GM18867 (cell line): ENCODE data around the gene KRT8.
"Not testable (repeated sequence)": the region's sequence is repeated elsewhere in the genome, so short reads cannot be mapped to it uniquely, and the experiment has no call there.

ENCODE experiments used
- ATAC-seq: cut with Tn5 transposase; IDR thresholded peaks from one replicate; pipeline ENCODE4 v1.9.1; 2021; ENCODE audit warnings: mild to moderate bottlenecking, moderate library complexity; ENCODE audit not compliant: unreplicated experiment

KRT8 gene

DNA sequence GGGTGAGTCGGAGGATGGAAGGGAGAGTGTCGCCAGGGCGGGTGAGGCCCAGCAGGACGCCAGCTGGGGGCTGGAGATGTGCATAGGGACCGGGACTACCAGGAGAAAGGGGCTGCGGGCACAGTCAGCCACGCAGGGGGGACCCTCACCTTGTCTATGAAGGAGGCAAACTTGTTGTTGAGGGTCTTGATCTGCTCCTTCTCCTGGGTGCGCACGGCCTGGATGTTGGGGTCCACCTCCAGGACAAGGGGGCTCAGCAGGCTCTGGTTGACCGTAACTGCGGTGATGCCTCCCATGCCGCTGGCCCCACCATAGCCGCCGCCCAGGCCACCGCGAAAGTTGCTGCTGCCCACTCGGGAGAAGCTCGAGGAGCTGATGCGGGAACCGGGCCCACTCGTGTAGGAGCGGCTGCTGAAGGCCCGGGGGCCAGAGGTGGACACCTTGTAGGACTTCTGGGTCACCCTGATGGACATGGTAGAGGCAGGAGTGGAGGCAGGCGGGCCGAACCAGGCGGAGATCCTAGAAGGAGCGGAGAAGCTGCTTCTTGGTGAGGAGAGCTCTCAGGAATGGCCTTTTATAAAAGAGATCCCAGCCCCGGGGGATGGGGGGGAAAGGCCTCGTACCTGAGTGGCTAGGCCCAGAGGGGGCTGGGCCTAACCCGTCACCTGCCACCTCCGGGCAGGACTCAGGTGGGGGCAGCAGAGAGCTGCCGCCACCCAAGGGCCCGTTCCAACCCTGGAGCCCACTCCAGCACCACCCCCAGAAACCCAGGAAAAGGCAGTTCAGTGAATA lies at the start of gene KRT8:
TSS of gene KRT8 (minus strand) at position 568 of the 792 bp plus-strand sequence. CDS start at position 473, 95 bp downstream.
- not testable (repeated sequence) for ATAC-seq

GRCh38 chr12:52953181-52953841 lies 48.4 kb upstream of the KRT8 start:
- no peak for ATAC-seq

GRCh38 chr12:52952076-52952801 lies 47.4 kb upstream of the KRT8 start:
- no peak for ATAC-seq

- no peak for ATAC-seq
Observed at GRCh38 chr12:52951640-52952039, 46.8 kb upstream of the KRT8 start.

- ATAC-seq = no peak
Observed at GRCh38 chr12:52951126-52951525, 46.2 kb upstream of the KRT8 start.

DNA sequence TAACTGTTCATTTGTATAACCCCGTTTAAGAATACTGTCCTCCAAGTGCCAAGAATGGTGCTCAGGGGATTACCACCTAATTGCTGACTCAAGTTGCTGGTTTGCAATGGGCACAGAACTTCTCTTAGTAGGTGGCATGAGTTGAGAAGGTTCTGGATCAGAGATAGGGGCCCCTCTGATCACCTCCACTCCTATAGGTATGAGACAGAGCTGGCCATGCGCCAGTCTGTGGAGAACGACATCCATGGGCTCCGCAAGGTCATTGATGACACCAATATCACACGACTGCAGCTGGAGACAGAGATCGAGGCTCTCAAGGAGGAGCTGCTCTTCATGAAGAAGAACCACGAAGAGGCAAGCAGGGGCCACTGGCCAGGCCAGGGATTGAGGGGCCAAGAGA lies 45.7 kb upstream of the KRT8 start:
- ATAC-seq = no peak

- ATAC-seq = no peak
Observed at GRCh38 chr12:52949413-52950331, 44.8 kb upstream of the KRT8 start.

- ATAC-seq = no peak
Observed at GRCh38 chr12:52947738-52948423, 43.0 kb upstream of the KRT8 start.

GRCh38 chr12:52946797-52947547 lies 42.1 kb upstream of the KRT8 start:
- no peak for ATAC-seq

DNA sequence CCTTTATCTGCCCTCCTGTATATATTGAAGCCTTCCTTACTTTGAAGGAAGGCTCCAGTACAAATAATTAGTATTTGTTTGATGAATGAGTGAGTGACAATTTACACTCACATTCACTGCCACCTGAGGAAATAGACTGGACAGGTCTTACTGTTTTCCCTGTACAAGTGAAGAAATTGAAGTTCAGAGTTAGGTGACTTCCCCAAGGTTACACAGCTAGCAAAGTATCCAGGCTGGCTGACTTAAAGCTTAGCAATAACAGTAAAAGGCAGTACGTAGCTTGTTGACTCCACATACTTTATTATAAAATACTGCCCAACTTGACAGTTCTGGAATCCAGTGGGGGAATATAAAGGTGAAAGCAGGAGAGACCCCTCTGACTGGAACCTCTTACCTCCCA lies 41.5 kb upstream of the KRT8 start:
- ATAC-seq = no peak

DNA sequence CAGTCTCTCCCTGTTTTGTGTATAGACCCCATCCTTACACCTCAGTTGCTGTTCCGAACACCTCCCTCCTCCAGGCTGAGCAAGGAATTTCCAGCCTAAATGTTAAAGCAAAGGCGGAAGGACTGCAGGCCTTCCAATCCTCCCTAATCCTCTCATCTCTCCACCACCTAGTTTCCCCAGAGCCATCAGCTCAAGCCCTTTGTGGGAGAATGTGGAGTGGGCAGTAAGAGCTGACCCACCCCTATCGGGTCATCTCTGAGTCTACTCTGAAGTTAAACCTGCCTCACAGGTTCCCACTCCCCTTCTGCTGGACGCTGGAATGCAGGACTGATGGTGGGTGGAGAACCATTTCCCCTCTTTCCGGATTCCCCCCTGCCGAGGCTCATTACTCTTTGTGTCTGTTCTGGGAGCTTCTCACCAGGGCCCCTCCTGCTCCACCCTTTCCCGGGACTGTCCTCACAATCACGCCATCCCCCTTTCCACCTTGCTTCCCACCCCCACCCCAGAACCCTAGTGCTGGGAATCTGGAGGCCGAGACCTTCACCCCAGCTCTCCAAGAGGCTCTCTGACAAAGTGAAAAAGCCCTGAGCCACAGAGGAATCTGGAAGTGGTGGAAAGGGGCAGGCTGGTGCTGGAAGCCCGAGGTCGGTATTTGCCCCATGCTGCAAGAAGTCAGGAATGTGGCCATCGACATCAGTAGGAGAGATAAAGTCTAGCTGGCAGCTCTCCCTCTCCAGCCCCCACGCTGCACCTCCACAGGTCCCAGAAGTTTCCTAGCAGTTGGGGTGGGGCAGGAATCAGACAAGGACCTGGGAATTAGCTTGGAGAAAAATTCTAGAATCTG lies 40.7 kb upstream of the KRT8 start:
- no peak for ATAC-seq

GRCh38 chr12:52944683-52945388 lies 40.0 kb upstream of the KRT8 start:
- ATAC-seq = no peak

GRCh38 chr12:52942901-52943181 lies 38.0 kb upstream of the KRT8 start:
- ATAC-seq = no peak

DNA sequence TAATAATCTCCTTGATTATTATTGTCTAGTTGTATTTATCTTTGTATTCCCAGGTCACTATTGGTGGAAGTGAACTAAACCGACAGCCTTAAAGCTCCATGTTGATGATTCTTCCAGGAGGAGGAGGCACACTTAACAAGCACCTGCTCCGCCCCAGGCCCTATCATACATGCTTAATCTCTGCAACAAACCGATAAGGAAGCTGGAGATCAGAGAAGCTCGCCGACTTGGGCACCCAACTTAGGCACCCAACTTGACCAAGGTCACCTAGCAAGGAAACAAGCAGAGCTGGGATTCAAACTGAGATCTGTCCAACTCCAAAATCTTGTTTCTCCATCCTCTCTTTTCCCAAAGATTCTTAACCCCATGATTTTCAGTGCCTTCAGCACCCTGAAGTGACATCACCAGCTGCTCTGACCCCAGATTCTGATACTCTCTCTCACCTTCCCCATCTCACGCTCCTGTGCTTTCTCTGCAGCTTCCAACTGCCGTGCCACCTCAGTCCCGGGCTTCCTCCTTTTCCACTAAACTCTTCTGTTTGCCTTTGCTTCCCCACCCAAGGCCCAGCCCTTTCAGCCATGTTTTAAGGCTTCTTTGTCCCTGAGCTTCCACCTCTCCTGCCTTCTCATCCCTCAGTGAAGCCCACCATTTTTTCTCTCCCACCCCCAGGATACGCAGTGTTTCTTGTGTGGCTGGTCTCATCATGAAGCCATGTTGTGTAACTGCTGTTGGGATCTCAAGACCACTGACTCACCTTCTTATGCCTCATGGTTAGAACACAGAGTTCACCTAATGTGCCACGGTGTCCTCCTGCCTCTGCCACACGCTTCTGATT lies 37.4 kb upstream of the KRT8 start:
- no peak for ATAC-seq

DNA sequence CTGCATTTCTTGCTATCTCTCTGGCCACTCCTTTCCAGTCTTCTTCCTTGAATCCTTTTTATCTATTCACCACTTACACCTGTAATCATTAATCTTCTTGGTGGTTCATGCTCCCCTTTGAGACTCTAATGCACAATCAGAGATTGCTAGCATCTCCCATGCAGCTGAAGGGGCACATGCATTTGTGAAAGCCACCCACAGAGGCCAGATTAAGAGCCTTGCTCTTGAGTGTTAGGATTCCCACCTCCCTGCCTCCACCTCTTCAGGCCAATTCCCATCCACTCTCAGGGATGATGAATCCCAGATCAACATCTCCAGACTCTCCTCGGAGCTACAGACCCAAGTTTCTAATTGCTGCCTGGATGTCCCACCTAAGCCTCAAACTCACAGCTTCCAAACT lies 24.7 kb upstream of the KRT8 start:
- no peak for ATAC-seq

DNA sequence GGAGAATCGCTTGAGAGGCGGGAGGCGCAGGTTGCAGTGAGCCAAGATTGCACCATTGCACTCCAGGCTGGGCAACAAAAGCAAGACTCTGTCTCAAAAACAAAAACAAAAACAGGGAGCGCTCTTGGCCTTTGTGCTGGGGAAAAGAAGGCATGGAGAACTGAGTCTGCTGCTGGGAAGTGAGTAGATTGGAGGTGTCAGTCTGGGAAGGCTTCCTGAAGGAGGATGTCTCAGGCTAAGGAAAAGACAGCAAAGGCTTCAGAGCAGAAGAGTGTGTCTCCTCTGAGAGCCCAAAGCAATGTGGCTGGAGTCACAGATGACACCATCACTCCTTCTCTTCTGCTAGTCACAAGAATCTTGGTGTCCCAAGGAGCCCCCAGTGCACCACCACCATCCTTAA lies 23.1 kb upstream of the KRT8 start:
- ATAC-seq = no peak

DNA sequence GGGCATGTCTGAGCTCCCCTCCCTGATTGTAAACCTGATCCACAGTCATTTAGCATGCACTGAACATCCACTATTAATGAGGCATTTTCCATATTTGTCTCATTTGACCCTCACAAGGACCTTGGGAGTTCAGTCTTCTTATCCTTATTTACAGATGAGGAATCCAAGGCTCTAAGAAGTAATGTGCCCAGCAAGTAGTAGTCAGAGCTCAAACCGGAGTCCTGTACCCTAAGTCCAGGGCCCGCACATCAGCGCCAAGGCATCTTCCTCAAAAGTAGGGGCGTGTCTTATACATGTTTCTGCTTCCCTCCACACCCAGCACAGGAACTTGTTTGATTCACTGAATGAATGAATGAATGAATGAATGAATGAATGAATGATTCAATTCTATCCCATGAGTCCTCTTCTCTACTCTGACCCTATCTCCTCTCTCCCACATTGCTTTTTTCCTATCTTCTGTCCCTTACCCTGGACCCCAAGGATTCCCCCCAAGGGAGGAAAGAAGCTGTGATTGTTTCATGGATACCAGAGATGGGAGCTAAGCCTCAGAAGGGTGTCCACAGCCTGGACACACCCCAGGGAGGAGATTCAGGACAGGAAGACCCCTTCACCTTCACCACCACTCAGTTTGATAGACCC lies 21.8 kb upstream of the KRT8 start:
- ATAC-seq = no peak
